AG10803 (cell line): ENCODE results near the gene CNNM2.
"Not testable (repeated sequence)": the region's sequence is repeated elsewhere in the genome, so short reads cannot be mapped to it uniquely, and the experiment has no call there.

Experiments used
- DNase-seq: peaks from one replicate; pipeline ENCODE4 v3.0.0; 2010; ENCODE audit warnings: low read depth
- H3K4me3 ChIP-seq: 2 replicates; pipeline ENCODE4 v1.5.1; 2011; ENCODE audit warnings: mild to moderate bottlenecking, low read length, control low read depth
- TF ChIP-seq, protein P1 (sequence below): conservative IDR thresholded peaks from 2 replicates; pipeline ENCODE4 v1.5.1; 2011; ENCODE audit warnings: mild to moderate bottlenecking, low read length, control low read depth, inconsistent platforms

Gene CNNM2

DNA sequence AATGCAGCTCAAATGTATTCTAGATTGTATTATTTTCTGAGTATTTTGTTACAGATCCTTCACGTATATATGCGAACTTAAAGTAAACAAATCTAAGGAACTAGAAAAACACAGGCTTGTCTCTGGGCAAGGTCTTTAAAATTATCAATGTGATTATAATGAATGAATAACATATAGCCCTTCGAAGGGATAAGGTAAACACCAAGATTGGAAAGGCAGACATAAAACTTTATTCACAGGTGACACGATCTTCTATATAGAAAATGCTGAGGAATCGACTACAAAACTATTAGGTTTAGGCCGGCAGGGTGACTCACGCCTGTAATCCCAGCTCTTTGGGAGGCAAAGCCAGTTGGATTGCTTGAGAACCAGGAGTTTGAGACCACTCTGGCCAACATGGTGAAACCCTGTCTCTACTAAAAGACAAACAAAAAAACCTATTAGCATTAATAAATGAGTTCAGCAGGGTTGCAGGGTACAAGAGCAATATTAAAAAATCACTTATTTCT lies 80.4 kb downstream of the CNNM2 start:
- H3K4me3 ChIP-seq: no peak overlapping the region
- TF ChIP-seq, protein P1, sequence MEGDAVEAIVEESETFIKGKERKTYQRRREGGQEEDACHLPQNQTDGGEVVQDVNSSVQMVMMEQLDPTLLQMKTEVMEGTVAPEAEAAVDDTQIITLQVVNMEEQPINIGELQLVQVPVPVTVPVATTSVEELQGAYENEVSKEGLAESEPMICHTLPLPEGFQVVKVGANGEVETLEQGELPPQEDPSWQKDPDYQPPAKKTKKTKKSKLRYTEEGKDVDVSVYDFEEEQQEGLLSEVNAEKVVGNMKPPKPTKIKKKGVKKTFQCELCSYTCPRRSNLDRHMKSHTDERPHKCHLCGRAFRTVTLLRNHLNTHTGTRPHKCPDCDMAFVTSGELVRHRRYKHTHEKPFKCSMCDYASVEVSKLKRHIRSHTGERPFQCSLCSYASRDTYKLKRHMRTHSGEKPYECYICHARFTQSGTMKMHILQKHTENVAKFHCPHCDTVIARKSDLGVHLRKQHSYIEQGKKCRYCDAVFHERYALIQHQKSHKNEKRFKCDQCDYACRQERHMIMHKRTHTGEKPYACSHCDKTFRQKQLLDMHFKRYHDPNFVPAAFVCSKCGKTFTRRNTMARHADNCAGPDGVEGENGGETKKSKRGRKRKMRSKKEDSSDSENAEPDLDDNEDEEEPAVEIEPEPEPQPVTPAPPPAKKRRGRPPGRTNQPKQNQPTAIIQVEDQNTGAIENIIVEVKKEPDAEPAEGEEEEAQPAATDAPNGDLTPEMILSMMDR: no peak
- DNase-seq: no peak

DNA sequence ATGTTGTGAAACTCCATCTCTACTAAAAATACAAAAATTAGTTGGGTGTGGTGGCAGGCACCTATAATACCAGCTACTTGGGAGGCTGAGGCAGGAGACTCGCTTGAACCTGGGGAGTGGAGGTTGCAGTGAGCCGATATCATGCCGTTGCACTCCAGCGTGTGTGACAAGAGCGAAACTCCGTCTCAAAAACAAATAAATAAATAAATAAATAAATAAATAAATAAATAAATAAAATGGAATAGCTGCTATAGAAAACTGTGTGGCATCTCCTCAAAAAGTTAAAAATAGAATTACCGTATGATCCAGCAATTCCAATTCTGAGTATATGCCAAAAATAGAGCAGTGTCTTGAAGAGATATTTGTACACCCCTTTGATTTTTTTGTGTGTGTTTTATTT lies 82.0 kb downstream of the CNNM2 start:
- not testable (repeated sequence) for H3K4me3 ChIP-seq, DNase-seq

DNA sequence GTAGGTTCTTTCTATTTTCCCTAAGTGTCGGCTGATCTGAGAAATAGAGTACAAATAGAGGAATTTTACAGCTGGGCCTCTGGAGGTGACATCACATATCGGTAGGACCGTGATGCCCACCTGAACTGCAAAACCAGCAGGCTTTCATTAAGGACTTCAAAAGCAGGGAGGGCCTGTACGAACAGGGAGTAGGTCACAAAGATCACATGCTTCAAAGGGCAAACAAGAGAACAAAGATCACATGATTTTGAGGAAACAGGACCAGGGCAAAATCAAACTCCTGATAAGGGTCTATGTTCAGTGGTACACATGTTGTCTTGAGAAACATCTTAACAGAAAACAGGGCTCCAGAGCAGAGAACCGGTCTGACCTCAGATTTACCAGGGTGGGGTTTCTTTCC lies 88.9 kb downstream of the CNNM2 start:
- H3K4me3 ChIP-seq: no peak overlapping the region
- TF ChIP-seq, protein P1: no peak
- DNase-seq: no peak

DNA sequence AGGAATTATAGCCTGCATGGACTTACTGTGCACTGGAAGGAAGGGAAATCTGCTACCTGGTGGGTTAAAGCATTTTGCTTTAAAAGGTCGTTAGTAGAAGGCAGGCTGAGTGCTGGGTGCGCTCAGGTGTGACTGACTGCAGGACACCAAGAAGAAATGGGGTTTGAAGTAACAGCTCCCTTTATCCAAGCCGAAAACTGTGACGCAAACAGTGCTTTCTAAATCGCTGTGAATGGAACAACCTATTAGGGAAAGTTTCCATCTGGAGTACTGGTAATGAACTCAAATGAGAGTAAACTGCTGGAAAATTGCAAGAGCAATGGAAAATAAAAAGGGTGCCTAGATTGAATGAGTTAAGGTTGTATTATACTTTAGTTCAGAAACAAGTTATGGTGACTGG lies 95.3 kb downstream of the CNNM2 start:
- TF ChIP-seq, protein P1: no peak
- DNase-seq: no peak
- no peak overlapping the region for H3K4me3 ChIP-seq

DNA sequence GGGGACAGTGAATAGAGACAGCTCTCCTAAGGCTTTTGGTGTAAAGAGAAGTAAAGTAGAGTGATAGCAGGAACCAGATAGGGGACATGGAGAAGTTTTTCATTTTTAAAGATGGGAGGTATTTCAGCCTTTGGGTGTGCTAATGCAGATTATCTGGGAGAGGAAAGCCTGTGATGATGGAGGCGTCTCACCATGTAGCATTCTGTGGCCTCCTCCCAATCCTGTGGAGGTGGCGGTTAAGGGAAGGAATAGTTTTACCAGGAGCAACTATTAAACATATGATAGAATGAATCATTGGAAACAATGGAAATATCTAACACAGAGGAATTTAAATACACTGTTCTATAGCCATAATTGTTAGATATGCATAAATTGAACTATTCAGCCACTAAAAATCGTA lies 101.3 kb downstream of the CNNM2 start:
- no peak for DNase-seq
- TF ChIP-seq, protein P1: no peak

DNA sequence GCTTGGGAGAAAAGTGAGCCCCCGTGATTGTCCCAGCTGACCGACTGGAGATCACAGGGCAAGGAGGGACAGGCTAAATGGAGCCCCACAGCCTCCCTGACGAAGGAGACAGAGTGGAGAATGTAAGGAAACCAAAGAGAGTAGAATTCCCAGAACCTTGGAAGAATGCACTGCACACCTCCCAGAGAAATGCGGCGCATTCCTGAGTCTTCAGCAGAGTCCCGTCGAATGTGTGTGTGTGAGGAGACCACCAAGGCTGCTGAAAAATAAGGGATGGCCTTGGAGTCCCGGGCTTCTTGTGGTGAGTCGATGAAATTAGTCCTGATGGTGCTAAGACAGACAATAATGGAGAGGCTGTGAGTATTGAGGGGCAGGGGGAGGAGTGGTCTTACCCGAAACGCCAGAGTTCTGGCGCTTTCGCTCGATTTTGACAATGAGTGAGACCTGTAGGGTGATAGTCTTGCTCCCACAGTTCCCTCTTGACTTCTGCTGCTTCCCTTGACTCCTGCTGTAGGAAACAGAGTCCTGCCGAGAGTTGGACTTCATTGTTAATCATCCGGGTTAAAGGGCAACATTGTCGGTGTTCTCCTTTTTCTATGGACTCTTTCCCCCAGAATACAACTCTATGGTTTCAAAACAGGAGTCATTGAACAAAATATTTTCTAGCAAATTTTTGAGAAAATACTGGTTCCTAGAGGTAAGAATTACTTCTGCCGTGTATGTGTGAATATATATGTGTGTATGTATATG lies 103.2 kb downstream of the CNNM2 start:
- TF ChIP-seq, protein P1: no peak
- no peak overlapping the region for H3K4me3 ChIP-seq
- DNase-seq: no peak

More for the DNA sequence above, 101.3 kb downstream of the CNNM2 start:
- no peak overlapping the region for H3K4me3 ChIP-seq

DNA sequence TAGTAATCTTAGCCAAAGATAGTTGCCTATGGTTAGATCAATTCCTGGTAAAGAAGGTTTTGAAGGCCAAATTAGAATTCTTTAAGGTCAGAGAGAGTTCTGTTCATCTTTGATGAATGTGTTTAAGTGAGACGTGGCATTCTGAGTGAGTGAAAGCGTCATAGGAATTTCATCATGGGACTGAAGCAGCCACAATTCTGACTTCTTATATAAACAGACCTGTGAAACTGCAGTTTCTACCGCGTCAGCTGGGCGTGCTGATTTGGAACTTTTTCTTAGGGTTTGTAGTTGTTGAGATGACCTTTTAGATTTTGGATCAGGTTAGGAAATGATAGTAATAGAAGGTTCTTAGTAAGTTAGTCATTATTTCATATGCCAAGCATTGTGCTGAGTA lies 103.8 kb downstream of the CNNM2 start:
- DNase-seq: peak; percentile 12
- H3K4me3 ChIP-seq: no peak overlapping the region
- TF ChIP-seq, protein P1: no peak
